ENCODE measurements around the gene EPSTI1. TPM values are rescaled to one million over a fixed set of nuclear protein-coding genes. Genes with fewer than 3 reads are reported as not detected.

The EPSTI1 gene
- total RNA-seq, 1 donor = 30.8 TPM

DNA sequence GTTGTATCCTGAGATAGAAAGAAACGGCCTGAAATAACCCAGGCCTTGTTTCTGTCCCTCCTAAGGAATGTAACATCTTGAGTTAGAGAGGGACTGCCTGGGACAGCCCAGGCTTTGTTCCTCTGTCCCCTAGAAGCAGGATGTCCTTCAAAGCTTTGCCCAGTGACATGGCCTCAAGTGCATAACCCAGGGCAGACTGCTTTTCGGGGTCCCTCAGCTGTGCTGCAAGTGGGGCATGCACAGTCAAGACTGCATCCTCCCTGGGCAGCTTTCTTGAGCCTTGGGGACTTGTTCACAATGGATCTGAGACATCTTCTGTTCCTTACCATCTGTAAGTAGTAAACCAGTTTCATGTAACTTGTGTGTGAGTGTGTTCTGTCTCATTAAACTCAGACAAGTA lies 7.5 kb upstream of the EPSTI1 start:
- no peak overlapping the region for H3K4me3 ChIP-seq (ENCODE audit: insufficient read depth, low read length)
- no peak overlapping the region for H3K4me2 ChIP-seq (ENCODE audit: insufficient read depth, low read length)
- no peaks in the 10 kb centered on the region for H3K36me3 ChIP-seq (ENCODE audit: insufficient read depth, low read length)
- no peak for DNase-seq (ENCODE audit: insufficient read length, low spot score, missing footprints)
- no peaks in the 10 kb centered on the region for H4K20me1 ChIP-seq (ENCODE audit: insufficient read depth, low read length)
- H2AFZ ChIP-seq (ENCODE audit: low read length) = no peak overlapping the region
- no peaks in the 10 kb centered on the region for H3K79me2 ChIP-seq (ENCODE audit: insufficient read depth, low read length)
- H3K27me3 ChIP-seq (ENCODE audit: insufficient read depth, low read length) = no peaks in the 10 kb centered on the region
- H3K27ac ChIP-seq (ENCODE audit: low read depth, low read length) = no peak overlapping the region
- TF ChIP-seq, protein P1, sequence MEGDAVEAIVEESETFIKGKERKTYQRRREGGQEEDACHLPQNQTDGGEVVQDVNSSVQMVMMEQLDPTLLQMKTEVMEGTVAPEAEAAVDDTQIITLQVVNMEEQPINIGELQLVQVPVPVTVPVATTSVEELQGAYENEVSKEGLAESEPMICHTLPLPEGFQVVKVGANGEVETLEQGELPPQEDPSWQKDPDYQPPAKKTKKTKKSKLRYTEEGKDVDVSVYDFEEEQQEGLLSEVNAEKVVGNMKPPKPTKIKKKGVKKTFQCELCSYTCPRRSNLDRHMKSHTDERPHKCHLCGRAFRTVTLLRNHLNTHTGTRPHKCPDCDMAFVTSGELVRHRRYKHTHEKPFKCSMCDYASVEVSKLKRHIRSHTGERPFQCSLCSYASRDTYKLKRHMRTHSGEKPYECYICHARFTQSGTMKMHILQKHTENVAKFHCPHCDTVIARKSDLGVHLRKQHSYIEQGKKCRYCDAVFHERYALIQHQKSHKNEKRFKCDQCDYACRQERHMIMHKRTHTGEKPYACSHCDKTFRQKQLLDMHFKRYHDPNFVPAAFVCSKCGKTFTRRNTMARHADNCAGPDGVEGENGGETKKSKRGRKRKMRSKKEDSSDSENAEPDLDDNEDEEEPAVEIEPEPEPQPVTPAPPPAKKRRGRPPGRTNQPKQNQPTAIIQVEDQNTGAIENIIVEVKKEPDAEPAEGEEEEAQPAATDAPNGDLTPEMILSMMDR (IDR thresholded peaks at IDR 0.05; ENCODE audit: extremely low read depth, low read depth, low read length) = no peak
- H3K9me3 ChIP-seq (ENCODE audit: low read depth, low read length) = no peaks in the 10 kb centered on the region
- peaks cover 34% of the 10 kb centered on the region for H3K4me1 ChIP-seq (ENCODE audit: insufficient read depth, low read length)

DNA sequence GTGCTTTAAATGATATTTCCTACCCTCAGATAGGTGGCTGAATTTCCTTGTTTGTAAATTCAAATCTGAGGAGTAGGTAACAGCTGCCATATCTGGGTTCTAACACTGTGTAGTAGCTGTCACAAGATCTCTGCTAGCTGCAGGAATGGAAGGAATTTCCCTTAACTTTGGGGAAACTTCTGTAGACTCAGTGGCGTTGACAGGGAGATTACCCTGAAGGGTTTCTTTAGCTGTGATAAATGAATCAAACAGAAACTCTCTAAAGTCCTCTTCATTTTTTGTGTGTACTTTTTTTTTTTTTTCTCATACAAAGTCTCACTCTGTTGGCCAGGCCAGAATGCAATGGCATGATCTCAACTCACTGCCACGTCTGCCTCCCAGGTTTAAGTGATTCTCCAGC lies 5.3 kb upstream of the EPSTI1 start:
- peak overlapping the region; percentile 25 for H3K4me2 ChIP-seq (ENCODE audit: insufficient read depth, low read length)
- H3K79me2 ChIP-seq (ENCODE audit: insufficient read depth, low read length) = no peaks in the 10 kb centered on the region
- no peaks in the 10 kb centered on the region for H3K27me3 ChIP-seq (ENCODE audit: insufficient read depth, low read length)
- H4K20me1 ChIP-seq (ENCODE audit: insufficient read depth, low read length) = no peaks in the 10 kb centered on the region
- no peak for DNase-seq (ENCODE audit: insufficient read length, low spot score, missing footprints)
- peak overlapping the region; percentile 83 for H3K27ac ChIP-seq (ENCODE audit: low read depth, low read length)
- peak overlapping the region; percentile 21 for H2AFZ ChIP-seq (ENCODE audit: low read length)
- H3K9me3 ChIP-seq (ENCODE audit: low read depth, low read length) = no peaks in the 10 kb centered on the region
- no peak overlapping the region for H3K4me3 ChIP-seq (ENCODE audit: insufficient read depth, low read length)
- peaks cover 24% of the 10 kb centered on the region for H3K4me1 ChIP-seq (ENCODE audit: insufficient read depth, low read length)
- TF ChIP-seq, protein P1 (IDR thresholded peaks at IDR 0.05; ENCODE audit: extremely low read depth, low read depth, low read length) = no peak
- no peaks in the 10 kb centered on the region for H3K36me3 ChIP-seq (ENCODE audit: insufficient read depth, low read length)

DNA sequence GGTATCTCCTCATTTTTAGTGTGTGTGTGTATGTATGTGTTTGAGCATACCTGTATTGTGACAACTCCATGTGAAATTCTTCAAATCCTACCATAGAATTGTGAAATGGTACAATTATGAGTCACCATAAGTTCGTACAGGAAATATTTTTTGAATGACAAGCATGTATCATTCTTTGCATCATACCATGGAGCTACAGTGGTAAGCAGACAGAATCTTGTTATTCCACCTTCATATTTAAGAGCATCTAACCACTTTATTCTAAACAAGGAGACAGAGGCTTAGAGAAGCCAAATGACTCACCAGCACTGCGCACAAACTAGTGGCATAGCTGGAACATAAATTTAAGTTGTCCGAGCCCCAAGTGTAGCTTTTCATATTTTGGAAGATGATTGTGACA lies 4.5 kb upstream of the EPSTI1 start:
- Histone ChIP-seq H3K27me3 (ENCODE audit: insufficient read depth, low read length) (no peaks in the 10 kb centered on the region), H3K4me1 (ENCODE audit: insufficient read depth, low read length) (peaks cover 26% of the 10 kb centered on the region), H3K79me2 (ENCODE audit: insufficient read depth, low read length) (no peaks in the 10 kb centered on the region), H3K36me3 (ENCODE audit: insufficient read depth, low read length) (no peaks in the 10 kb centered on the region), H3K4me2 (ENCODE audit: insufficient read depth, low read length) (peak overlapping the region; percentile 25), H3K9me3 (ENCODE audit: low read depth, low read length) (no peaks in the 10 kb centered on the region), H2AFZ (ENCODE audit: low read length) (no peak overlapping the region), H3K27ac (ENCODE audit: low read depth, low read length) (peak overlapping the region; percentile 83), H3K4me3 (ENCODE audit: insufficient read depth, low read length) (no peak overlapping the region), H4K20me1 (ENCODE audit: insufficient read depth, low read length) (no peaks in the 10 kb centered on the region)
- TF ChIP-seq, protein P1 (IDR thresholded peaks at IDR 0.05; ENCODE audit: extremely low read depth, low read depth, low read length) = no peak
- peak; percentile 86 for DNase-seq (ENCODE audit: insufficient read length, low spot score, missing footprints)

DNA sequence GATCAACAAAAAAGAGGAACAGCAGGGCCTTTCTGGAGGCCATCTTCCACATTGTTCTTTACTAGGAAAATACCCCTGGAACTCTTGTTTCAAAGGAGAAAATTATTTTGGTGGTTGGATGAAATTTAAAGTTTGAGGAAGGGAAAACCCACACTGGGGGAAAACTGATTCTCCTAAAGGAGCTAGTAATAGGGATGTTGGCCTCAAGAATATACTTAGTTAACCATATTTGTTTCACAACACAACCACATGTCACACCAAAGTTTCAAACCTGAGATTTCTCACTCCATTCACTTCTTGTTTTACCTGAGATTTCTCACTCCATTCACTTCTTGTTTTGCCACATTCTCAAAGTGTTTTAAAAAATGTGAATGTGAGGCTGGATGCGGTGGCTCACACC lies 2.8 kb upstream of the EPSTI1 start:
- H2AFZ ChIP-seq (ENCODE audit: low read length) = no peak overlapping the region
- peaks cover 37% of the 10 kb centered on the region for H3K4me1 ChIP-seq (ENCODE audit: insufficient read depth, low read length)
- TF ChIP-seq, protein P1 (IDR thresholded peaks at IDR 0.05; ENCODE audit: extremely low read depth, low read depth, low read length) = no peak
- no peaks in the 10 kb centered on the region for H3K79me2 ChIP-seq (ENCODE audit: insufficient read depth, low read length)
- no peak overlapping the region for H3K4me2 ChIP-seq (ENCODE audit: insufficient read depth, low read length)
- no peaks in the 10 kb centered on the region for H4K20me1 ChIP-seq (ENCODE audit: insufficient read depth, low read length)
- no peak overlapping the region for H3K4me3 ChIP-seq (ENCODE audit: insufficient read depth, low read length)
- no peak for DNase-seq (ENCODE audit: insufficient read length, low spot score, missing footprints)
- no peak overlapping the region for H3K27ac ChIP-seq (ENCODE audit: low read depth, low read length)
- no peaks in the 10 kb centered on the region for H3K9me3 ChIP-seq (ENCODE audit: low read depth, low read length)
- no peaks in the 10 kb centered on the region for H3K27me3 ChIP-seq (ENCODE audit: insufficient read depth, low read length)
- no peaks in the 10 kb centered on the region for H3K36me3 ChIP-seq (ENCODE audit: insufficient read depth, low read length)
